ENCODE results near the gene ADRM1.

The ADRM1 gene

GRCh38 chr20:62336775-62337557, 34.2 kb downstream of the ADRM1 start:
- DNase-seq: no peak

- DNase-seq: no peak
Observed at GRCh38 chr20:62337558-62338293, 34.9 kb downstream of the ADRM1 start.

GRCh38 chr20:62338294-62338620, 35.5 kb downstream of the ADRM1 start:
- no peak for DNase-seq

- no peak for DNase-seq
Observed at GRCh38 chr20:62339647-62340062, 36.9 kb downstream of the ADRM1 start.

GRCh38 chr20:62342910-62343309, 40.1 kb downstream of the ADRM1 start:
- DNase-seq: no peak

GRCh38 chr20:62344092-62344491, 41.3 kb downstream of the ADRM1 start:
- DNase-seq: no peak

GRCh38 chr20:62344782-62345181, 42.0 kb downstream of the ADRM1 start:
- DNase-seq: no peak

- no peak for DNase-seq
Observed at GRCh38 chr20:62345681-62346370, 43.0 kb downstream of the ADRM1 start.

GRCh38 chr20:62346398-62347150, 43.8 kb downstream of the ADRM1 start:
- no peak for DNase-seq

- DNase-seq: no peak
Observed at GRCh38 chr20:62347151-62347404, 44.3 kb downstream of the ADRM1 start.

GRCh38 chr20:62347445-62347844, 44.6 kb downstream of the ADRM1 start:
- DNase-seq: no peak

- no peak for DNase-seq
Observed at GRCh38 chr20:62348604-62349003, 45.8 kb downstream of the ADRM1 start.

- no peak for DNase-seq
Observed at GRCh38 chr20:62349556-62350097, 46.8 kb downstream of the ADRM1 start.

GRCh38 chr20:62350098-62350628, 47.4 kb downstream of the ADRM1 start:
- no peak for DNase-seq

- DNase-seq: no peak
Observed at GRCh38 chr20:62350629-62351422, 48.0 kb downstream of the ADRM1 start.

- no peak for DNase-seq
Observed at GRCh38 chr20:62351469-62352401, 48.9 kb downstream of the ADRM1 start.

- DNase-seq: peak in 50 of 56 donors; percentile 18 to 89 (median 66)
Observed at GRCh38 chr20:62352402-62353288, 49.8 kb downstream of the ADRM1 start.
